ENCODE data around the gene JCAD.
A peak's percentile ranks its signal among the peaks of the same experiment; 100 is the strongest.
"Not testable (repeated sequence)": the region's sequence is repeated elsewhere in the genome, so short reads cannot be mapped to it uniquely, and the experiment has no call there.

The JCAD gene

GRCh38 chr10:30028006-30028737 lies 31.2 kb downstream of the JCAD start:
- peaks cover 3% of the 10 kb centered on the region for H3K36me3 Mint-ChIP-seq (ENCODE audit: low read depth)
- DNase-seq (no peak), ATAC-seq (no peak)
- peaks cover 38% of the 10 kb centered on the region for H3K4me1 Mint-ChIP-seq
- H3K4me3 Mint-ChIP-seq: peak overlapping the region; percentile 77
- H3K27ac Mint-ChIP-seq: peak overlapping the region; percentile 88
- peaks cover 65% of the 10 kb centered on the region for H3K27me3 Mint-ChIP-seq
- H3K9me3 Mint-ChIP-seq: no peaks in the 10 kb centered on the region

- peak overlapping the region; percentile 88 for H3K27ac Mint-ChIP-seq
- peaks cover 3% of the 10 kb centered on the region for H3K36me3 Mint-ChIP-seq (ENCODE audit: low read depth)
- H3K9me3 Mint-ChIP-seq: no peaks in the 10 kb centered on the region
- H3K27me3 Mint-ChIP-seq: peaks cover 64% of the 10 kb centered on the region
- ATAC-seq (peak; percentile 97), DNase-seq (peak; percentile 83)
- peaks cover 38% of the 10 kb centered on the region for H3K4me1 Mint-ChIP-seq
- peak overlapping the region; percentile 77 for H3K4me3 Mint-ChIP-seq
Measured at GRCh38 chr10:30027057-30028005, 32.1 kb downstream of the JCAD start.

DNA sequence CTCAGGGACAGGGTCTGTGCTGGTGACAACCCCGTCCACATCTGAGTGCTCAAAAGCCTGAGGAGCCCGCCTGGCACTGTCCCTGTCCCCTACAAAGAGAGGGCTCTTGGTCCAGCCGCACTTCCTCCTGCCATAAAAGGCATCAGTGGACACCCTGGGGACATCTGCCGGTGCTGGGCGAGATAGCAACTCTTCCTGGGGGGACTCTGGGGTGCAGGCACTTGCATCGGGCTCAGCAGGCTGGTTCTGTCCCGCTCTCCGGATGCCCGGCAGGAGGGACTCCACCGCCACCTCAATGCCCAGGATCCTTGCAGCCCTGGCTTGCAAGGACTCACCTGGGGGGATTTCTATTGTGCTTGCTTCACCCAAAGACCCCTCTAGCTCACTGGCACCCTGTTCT lies 32.8 kb downstream of the JCAD start:
- peaks cover 3% of the 10 kb centered on the region for H3K36me3 Mint-ChIP-seq (ENCODE audit: low read depth)
- H3K9me3 Mint-ChIP-seq: no peaks in the 10 kb centered on the region
- peaks cover 38% of the 10 kb centered on the region for H3K4me1 Mint-ChIP-seq
- ATAC-seq: no peak
- peak overlapping the region; percentile 77 for H3K4me3 Mint-ChIP-seq
- no peak overlapping the region for H3K27ac Mint-ChIP-seq
- DNase-seq: no peak
- peaks cover 65% of the 10 kb centered on the region for H3K27me3 Mint-ChIP-seq

- Mint-ChIP-seq H3K4me1 (peaks cover 38% of the 10 kb centered on the region), H3K36me3 (ENCODE audit: low read depth) (peaks cover 3% of the 10 kb centered on the region), H3K27me3 (peaks cover 66% of the 10 kb centered on the region), H3K27ac (no peak overlapping the region), H3K4me3 (no peak overlapping the region), H3K9me3 (no peaks in the 10 kb centered on the region)
- ATAC-seq (no peak), DNase-seq (no peak)
Measured at GRCh38 chr10:30026080-30026479, 33.3 kb downstream of the JCAD start.

- not testable (repeated sequence) for H3K27ac Mint-ChIP-seq; H3K4me3 Mint-ChIP-seq; ATAC-seq; H3K9me3 Mint-ChIP-seq; DNase-seq; H3K36me3 Mint-ChIP-seq (ENCODE audit: low read depth)
- peaks cover 38% of the 10 kb centered on the region for H3K4me1 Mint-ChIP-seq
- H3K27me3 Mint-ChIP-seq: peaks cover 69% of the 10 kb centered on the region
Measured at GRCh38 chr10:30025428-30025827, 34.0 kb downstream of the JCAD start.

- Mint-ChIP-seq H3K4me3 (no peak overlapping the region), H3K9me3 (no peaks in the 10 kb centered on the region), H3K36me3 (ENCODE audit: low read depth) (no peaks in the 10 kb centered on the region), H3K4me1 (peaks cover 22% of the 10 kb centered on the region), H3K27me3 (peaks cover 67% of the 10 kb centered on the region), H3K27ac (no peak overlapping the region)
- DNase-seq (no peak), ATAC-seq (no peak)
Measured at GRCh38 chr10:30022590-30022989, 36.8 kb downstream of the JCAD start.

DNA sequence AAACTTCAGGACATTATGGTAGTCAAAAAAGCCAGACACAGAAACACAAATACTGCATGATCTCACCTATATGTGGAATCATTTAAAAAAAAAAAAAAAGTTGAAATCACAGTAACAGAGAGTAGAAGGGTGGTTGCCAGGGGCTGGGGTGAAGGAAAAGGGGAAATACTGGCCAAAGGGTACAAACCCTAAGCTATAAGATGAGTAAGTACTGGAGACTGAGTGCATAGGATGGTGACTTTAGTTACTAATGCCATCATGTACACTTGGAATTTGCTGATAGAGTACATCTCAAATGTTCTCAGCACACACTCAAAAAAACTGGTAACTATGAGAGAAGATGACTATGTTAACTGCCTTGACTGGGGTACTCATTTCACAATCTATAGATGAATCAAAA lies 39.9 kb downstream of the JCAD start:
- Mint-ChIP-seq H3K27ac (no peak overlapping the region), H3K4me1 (peaks cover 5% of the 10 kb centered on the region), H3K36me3 (ENCODE audit: low read depth) (no peaks in the 10 kb centered on the region), H3K4me3 (no peak overlapping the region), H3K9me3 (no peaks in the 10 kb centered on the region), H3K27me3 (peaks cover 67% of the 10 kb centered on the region)
- ATAC-seq (no peak), DNase-seq (no peak)

DNA sequence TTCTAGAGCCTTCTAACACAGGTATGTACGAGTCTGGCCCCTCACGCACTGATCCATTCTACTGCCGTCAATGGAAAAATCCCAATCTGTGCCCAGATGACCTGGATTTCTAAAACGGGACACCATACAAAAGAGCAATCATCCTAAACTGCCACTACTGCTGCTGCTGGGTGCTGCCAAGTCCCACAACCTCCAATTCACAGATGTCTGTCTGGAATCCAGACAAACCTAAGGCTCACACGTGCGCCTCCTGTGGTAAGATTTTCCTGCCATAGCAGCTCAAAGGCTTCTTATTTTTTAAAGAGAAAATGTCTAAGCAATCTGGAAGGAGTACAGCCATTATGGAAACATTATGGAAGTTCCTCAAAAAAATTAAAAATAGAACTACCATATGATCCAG lies 40.9 kb downstream of the JCAD start:
- ATAC-seq (no peak), DNase-seq (no peak)
- Mint-ChIP-seq H3K4me1 (peaks cover 5% of the 10 kb centered on the region), H3K36me3 (ENCODE audit: low read depth) (no peaks in the 10 kb centered on the region), H3K27me3 (peaks cover 62% of the 10 kb centered on the region), H3K27ac (no peak overlapping the region), H3K9me3 (no peaks in the 10 kb centered on the region), H3K4me3 (no peak overlapping the region)

DNA sequence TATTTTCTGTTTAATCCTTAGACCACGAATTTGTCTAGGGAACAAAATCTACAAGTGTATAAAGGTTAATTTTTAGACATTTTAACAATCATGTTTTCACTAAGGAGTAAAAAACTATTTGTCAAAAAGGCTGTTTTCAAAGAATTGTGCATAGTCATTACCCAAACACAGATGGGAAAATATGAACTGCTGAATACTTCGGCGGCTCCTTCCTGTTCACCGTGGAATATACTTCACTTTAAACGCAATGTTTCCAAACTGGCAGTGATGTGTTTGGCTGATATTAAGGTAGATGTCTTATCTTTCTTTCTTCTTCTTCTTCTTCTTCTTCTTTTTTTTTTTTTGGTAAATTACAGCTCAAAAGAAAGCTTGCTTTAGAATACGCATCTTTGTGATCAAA lies 41.4 kb downstream of the JCAD start:
- peaks cover 5% of the 10 kb centered on the region for H3K4me1 Mint-ChIP-seq

DNA sequence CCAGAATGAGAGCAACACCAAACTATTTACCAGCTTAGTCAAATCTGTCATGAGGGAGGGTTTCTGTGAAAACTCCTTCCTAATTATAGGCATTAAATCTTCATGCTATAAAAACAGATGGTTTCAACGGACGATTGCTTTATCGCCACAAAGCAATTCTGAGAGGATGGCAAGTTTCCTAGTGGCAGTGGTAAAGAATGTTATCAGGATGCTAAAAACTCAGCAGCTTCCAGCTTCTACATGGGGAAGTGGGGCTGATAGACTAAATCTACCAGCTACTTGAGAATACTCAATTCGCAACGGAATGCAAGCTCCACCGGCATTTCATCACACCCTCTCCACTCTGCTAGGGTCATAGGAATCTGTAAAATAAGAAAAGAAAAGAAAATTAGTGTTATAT lies 41.8 kb downstream of the JCAD start:
- Mint-ChIP-seq H3K27me3 (peaks cover 63% of the 10 kb centered on the region), H3K36me3 (ENCODE audit: low read depth) (no peaks in the 10 kb centered on the region), H3K4me3 (no peak overlapping the region), H3K9me3 (no peaks in the 10 kb centered on the region), H3K27ac (no peak overlapping the region), H3K4me1 (peaks cover 5% of the 10 kb centered on the region)
- DNase-seq (no peak), ATAC-seq (no peak)

More for the DNA sequence above, 41.4 kb downstream of the JCAD start:
- no peak overlapping the region for H3K4me3 Mint-ChIP-seq
- H3K27ac Mint-ChIP-seq: no peak overlapping the region
- peaks cover 63% of the 10 kb centered on the region for H3K27me3 Mint-ChIP-seq
- ATAC-seq (no peak), DNase-seq (no peak)
- H3K36me3 Mint-ChIP-seq (ENCODE audit: low read depth): no peaks in the 10 kb centered on the region
- no peaks in the 10 kb centered on the region for H3K9me3 Mint-ChIP-seq

DNA sequence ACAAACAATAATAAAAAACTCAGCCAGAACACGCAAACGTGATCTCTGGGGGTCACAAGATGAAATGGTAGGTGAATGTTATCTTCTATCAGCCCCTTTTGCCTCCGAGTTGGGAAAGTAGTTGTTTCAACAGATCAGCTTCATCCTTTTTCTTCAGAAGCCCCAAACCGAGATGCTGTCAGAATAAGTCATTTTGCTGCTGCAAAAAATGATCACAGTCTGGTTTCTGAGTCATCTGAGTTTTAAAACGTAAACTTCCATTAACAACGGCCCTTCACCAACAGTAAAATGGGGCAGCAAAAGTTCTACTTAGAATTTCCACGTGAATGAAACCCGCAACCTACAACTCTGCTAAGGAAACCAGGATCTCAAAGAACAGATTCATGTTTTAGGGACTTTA lies 44.9 kb downstream of the JCAD start:
- H3K4me1 Mint-ChIP-seq: peaks cover 5% of the 10 kb centered on the region
- H3K4me3 Mint-ChIP-seq: no peak overlapping the region
- ATAC-seq (no peak), DNase-seq (no peak)
- H3K36me3 Mint-ChIP-seq (ENCODE audit: low read depth): no peaks in the 10 kb centered on the region
- H3K9me3 Mint-ChIP-seq: no peaks in the 10 kb centered on the region
- H3K27ac Mint-ChIP-seq: no peak overlapping the region
- H3K27me3 Mint-ChIP-seq: peaks cover 50% of the 10 kb centered on the region

DNA sequence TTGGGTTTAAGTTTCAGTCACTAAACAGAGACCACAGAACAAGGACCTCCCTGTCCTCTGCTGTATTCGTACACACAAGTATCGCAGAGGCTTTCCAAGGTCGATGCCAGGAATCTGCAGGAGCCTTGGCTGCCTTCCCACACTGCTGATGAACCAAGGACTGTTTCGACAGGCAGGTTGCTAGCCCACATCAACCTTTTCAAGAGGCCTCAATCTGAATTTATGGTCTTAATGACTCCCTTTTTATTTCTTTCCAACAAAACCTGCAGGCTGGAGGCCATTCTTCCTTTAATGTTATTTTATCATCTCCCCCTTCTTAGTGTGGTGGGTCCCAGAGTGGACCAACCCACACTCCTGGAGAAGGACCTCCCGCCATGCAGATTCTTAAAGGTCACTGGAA lies 45.6 kb downstream of the JCAD start:
- peaks cover 5% of the 10 kb centered on the region for H3K4me1 Mint-ChIP-seq
- no peak overlapping the region for H3K4me3 Mint-ChIP-seq
- no peaks in the 10 kb centered on the region for H3K9me3 Mint-ChIP-seq

DNA sequence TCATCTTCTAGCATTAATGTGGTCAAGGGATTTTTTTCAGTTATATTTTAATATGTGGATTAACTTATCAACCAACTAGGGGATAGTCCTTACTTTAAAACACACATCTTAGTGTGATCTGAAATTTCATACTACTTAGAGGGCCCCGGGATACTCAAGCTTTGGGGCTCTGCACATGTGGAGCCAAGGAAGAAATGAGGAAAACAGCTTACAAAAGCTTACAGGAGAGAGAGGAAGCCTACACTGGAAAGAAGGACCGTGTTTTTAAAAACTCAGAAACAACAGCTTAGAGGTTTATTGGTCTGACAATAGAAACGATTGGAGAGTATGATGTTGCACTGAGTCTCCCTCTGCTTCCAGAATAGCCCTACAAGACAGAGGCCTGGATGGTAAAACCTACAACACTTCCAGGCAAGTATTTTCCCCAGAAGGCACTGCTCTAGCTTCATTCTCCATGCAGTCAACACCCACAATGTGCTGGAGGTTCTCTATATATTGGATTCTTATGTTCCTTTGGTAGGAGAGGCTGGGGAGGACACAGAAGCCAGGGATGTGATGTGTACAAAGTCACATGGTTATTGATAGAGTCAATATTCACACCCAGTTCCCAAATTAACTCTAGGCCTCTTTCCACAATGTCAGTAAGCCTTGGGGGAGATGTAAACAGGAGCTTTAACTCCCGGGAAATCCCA lies 47.3 kb downstream of the JCAD start:
- DNase-seq (no peak), ATAC-seq (no peak)
- no peak overlapping the region for H3K27ac Mint-ChIP-seq
- no peaks in the 10 kb centered on the region for H3K9me3 Mint-ChIP-seq
- peaks cover 35% of the 10 kb centered on the region for H3K27me3 Mint-ChIP-seq
- H3K4me1 Mint-ChIP-seq: peaks cover 5% of the 10 kb centered on the region
- H3K4me3 Mint-ChIP-seq: no peak overlapping the region
- H3K36me3 Mint-ChIP-seq (ENCODE audit: low read depth): no peaks in the 10 kb centered on the region

More for the DNA sequence above, 45.6 kb downstream of the JCAD start:
- DNase-seq: no peak
- Mint-ChIP-seq H3K27ac (no peak overlapping the region), H3K36me3 (ENCODE audit: low read depth) (no peaks in the 10 kb centered on the region), H3K27me3 (peaks cover 47% of the 10 kb centered on the region)
- ATAC-seq: no peak

- H3K27me3 Mint-ChIP-seq: peaks cover 42% of the 10 kb centered on the region
- ATAC-seq (no peak), DNase-seq (no peak)
- no peak overlapping the region for H3K27ac Mint-ChIP-seq
- H3K4me1 Mint-ChIP-seq: peaks cover 6% of the 10 kb centered on the region
- H3K9me3 Mint-ChIP-seq: no peaks in the 10 kb centered on the region
- H3K36me3 Mint-ChIP-seq (ENCODE audit: low read depth): no peaks in the 10 kb centered on the region
- H3K4me3 Mint-ChIP-seq: no peak overlapping the region
Measured at GRCh38 chr10:30011396-30011795, 48.0 kb downstream of the JCAD start.

All from activated naive CD8-positive, alpha-beta T cell treated with anti-CD3 and anti-CD28 coated beads, Interleukin-2, amount 50 U/mL, for 24 hours (primary cell).